ENCODE data around the gene LINGO3.

GRCh38 chr19:2307518-2308012 lies 389 bp downstream of the LINGO3 start:
- TF ChIP-seq CTCF (IDR thresholded peaks at IDR 0.05) (no peak), EZH2 (IDR thresholded peaks at IDR 0.05; ENCODE audit: borderline replicate concordance, insufficient read depth, low read depth, low read length, poor library complexity, severe bottlenecking) (no peak)
